HG02763 (cell line): ENCODE measurements around the gene SH3BGR.
"Not testable (repeated sequence)": the region's sequence is repeated elsewhere in the genome, so short reads cannot be mapped to it uniquely, and the experiment has no call there.

ENCODE experiments used
- ATAC-seq: cut with Tn5 transposase; IDR thresholded peaks from one replicate; pipeline ENCODE4 v1.9.1; 2021; ENCODE audit warnings: mild to moderate bottlenecking, moderate library complexity; ENCODE audit not compliant: unreplicated experiment

The SH3BGR gene

DNA sequence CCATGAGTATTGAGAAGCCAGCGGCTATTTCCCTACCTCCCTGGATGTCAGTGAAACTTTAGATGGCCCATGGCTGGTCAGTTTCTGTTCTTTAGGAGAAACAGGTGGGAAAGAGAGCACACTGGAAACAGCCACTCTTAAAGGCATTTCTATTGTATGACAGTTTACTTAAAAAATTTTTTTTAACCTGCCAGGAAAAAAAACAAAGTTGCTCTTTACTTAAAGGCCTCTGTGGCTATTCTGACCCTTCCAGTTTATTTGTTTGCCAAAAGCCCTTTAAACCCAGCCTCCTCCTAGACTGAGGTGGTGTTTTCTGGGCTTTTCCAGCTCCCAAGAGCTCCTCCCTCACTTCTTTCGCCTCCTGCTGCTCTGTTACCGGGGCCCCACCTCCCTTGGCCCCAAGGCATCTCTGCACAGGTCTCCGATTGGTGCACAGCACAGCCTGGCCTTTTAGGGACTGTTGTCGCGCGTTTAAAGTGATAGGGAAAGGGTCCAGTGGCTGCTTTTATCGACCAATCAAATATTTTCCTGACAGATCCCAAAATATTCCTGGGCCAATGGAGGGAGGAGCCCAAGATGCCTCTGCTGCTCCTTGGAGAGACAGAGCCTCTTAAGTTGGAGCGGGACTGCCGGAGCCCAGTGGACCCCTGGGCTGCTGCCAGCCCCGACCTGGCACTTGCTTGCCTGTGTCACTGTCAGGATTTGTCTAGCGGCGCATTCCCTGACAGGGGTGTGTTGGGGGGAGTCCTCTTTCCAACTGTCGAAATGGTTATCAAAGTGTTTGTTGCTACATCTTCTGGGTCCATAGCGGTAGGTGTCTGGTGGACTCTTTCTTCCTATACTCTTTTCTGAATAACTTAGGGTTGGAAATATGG, at the start of gene SH3BGR:
Gene SH3BGR, plus strand, starts transcription at position 639 of the 875 bp plus-strand sequence. Its CDS starts 127 bp downstream, at position 766.
- no peak for ATAC-seq

DNA sequence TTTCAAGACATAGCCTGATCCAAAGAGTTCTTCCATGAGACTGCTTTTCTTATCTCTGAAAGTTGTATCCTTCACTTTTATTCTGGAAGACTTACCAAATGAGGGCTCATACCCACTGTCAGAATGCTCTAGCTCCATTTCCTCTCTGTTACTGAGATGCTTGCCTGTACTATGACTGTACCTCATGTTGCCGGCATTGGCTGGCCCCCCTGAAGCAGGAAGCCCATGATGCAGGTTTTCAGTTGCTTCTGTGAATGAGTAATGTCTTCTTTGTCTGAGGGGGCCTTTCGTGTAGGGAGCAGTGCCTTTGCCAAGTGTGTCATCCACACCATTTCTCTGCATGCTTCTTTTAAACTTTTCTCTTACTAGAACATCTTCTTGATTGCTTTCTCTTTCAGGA, 45.7 kb upstream of the SH3BGR start:
- ATAC-seq = no peak

DNA sequence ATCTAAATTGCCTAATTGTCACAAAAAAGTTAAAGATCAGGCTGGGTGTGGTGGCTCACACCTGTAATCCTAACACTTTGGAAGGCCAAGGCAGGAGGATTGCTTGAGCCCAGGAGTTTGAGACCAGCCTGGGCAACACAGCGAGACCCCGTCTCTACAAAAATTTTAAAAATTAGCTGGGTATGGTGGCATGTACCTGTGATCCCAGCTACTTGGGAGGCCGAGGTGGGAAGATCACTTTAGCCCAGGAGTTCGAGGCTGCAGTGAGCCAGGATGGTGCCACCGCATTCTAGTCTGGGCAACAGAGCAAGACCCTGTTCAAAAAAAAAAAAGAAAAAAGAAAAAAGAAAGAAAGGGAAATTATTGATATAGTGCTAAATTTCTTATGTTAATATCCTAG, 32.6 kb upstream of the SH3BGR start:
- not testable (repeated sequence) for ATAC-seq

DNA sequence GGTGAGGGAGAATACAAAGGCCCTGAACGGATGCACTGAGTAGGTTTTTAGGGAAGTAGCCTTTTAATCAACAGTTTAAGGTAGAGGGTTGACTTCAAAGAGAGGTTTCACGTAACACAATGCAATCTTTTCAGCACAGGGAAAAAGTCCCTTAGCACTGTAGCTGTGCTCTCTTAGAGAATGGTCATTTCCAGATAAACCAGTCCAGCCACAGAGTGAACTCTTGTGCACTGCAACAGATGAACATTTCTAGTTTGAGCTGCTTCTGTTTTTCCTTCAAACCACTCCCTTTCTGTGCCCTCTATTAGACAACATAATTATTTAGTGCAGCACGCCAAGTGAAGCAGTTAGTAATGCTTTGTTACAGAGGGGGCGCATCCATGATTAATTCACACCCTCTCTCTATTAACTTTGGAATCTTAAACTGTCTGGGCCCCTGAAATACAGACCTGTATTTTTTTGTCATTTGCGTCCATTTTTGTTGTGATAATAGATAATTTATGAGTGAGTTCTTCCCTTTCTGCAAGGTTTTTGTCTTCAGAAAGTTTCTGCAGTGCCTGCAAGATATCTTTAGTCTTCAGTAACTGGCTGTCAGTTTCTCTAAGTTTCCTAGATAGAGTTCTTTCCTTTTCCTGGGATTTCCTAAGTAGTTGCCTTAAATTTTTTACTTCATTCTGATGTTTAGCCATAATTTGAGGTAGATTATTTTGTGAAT, 29.1 kb upstream of the SH3BGR start:
- ATAC-seq = no peak

DNA sequence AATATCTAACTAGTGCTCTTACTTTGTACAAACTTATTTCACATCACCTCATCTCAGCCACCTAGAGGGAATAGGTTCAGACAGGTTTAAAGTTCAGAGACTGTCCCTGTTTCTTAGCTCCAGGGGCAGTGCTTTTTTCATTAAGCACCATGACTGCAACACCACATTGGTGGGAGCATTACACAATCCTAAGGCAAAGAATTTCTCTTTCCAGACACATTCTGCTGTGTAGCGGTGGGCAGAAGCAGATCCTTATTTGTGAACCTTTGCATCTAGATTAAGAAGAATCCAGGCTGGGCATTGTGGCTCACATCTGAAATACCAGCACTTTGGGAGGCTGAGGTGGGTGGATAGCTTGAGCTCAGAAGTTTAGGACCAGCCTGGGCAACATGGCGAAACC, 22.3 kb upstream of the SH3BGR start:
- ATAC-seq = no peak

DNA sequence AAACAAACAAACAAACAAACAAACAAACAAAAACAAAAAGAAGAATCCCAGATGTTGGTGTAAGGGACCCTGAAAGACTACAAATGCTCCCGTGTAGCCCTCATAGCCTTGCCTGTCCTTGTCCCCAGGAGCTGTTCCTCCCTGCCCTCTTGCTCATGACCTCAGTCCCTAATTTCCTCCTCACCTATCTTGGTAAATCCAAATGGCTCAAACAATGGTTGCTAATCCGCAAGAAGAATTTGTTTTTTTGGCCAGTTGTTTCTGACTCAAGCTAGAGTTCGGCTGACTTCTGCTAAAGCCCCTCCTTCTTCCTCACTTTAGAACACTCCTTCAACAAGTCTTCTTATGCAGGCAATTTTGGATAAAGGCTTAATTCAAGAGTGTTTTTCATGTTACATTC, 21.8 kb upstream of the SH3BGR start:
- ATAC-seq = no peak

DNA sequence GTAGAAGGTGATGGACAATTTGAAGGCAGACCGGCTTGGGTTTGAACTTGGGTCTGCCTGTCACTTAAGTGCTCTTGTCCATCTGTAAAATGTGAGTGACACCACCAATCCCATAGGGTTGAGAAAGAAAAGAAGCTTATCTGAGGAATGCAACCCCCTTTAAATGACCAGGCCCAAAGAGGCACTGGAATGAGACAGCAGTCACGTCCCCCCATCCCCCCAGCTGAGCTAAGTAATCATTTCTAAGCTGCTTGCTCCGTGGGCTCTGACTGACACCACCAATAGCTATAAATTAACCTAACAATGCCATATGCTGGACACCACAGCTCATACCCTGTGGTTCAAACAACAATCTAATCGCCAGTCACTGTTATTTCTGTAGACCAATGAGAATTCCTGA, 21.3 kb upstream of the SH3BGR start:
- ATAC-seq = no peak

DNA sequence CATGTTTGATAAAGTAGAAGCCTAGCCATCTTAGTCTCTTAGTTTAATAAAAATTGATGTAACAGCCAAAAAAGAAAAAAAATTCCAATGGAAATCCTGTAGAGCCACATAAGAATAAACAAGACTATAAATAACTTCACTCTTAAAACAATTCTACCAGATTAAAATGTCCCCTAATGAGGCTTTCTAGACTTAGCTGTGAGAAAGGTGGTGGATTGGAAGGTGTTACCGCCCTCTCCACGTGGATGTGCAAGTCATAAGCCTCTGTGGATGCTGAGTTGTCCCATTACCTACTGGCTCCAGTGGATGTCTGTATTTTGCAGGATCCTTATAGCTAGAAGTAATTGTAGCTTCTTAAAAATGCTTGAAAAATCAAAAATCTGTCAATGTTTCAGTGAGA, 20.8 kb upstream of the SH3BGR start:
- no peak for ATAC-seq

DNA sequence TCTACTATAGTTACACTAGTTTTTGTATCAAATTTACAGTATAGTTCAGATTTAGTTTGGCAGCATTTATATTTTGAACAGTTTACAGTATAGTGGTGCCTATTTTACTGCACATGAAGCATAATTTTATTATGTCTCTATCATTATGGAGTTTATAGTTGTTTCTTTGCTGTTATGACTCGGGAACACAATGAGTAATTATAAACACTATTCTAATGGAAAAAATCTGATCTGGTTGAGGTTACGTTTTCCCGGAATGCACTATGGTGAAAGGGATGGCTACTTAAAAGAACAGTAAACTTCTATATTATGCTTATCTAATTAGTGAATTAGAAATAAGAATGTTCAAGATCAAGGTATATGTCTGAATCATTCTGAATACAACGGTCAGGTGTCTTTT, 16.8 kb upstream of the SH3BGR start:
- no peak for ATAC-seq

DNA sequence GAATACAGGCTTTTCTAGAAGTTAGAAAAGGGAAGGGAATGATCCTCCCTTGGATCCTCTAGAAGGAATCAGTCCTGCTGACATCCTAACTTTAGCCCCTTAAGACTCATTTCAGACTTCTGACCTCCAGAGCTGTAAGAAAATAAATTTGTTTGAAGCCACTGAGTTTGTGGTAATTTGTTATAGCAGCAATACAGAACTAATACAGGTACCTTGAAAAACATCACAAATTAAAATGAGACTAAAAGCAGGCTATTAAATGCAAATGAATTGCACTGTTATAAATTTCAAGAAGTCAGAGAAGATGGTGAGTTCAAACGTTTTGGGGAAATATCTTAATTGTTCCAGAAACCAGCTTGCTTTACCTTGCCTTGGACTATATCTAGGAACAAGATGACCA, 12.5 kb upstream of the SH3BGR start:
- ATAC-seq = no peak

DNA sequence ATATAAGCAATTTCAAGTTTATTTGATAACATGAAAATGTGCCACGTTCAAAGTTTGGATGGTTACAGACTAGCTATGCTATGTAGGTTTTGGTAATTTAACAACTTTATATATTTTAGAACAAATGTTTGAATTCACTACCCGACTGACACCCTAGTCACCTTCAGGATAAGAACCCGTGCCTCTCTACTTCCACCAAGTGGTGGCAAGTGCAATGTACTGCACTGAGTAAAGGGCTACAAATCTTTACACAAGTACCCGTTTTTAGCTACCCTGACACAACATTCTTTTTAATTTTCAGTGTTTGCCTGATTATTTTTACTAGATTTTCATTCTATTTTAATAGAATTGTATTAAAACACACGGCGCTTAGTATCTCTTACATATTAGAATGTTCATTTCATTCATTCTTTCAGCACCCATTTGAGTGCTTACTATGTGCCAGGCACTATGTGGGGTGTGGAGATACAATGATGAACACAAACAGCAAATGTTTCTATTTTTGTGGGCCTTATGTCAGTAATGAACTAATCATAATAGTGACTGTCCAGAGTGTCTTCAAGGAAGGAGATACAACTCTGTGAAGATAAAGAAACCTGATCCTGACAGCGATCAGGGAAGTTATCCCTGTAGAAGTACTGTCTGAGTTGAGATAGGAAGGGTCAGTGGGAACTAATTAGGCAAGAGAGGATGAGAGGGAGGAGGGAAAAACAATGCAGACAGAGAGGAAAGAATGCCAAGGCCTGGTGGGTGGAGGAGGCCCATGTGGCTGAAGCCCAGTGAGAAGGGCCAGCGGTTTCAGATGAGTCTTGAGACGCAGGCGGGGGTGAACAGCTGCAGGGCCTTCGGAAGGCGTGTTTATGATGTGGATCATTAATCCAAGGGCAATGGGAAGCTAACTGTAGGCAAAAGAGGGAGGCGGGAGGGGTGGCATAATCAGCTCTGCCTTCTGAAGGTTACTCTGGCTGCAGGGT, 10.0 kb upstream of the SH3BGR start:
- ATAC-seq = no peak

DNA sequence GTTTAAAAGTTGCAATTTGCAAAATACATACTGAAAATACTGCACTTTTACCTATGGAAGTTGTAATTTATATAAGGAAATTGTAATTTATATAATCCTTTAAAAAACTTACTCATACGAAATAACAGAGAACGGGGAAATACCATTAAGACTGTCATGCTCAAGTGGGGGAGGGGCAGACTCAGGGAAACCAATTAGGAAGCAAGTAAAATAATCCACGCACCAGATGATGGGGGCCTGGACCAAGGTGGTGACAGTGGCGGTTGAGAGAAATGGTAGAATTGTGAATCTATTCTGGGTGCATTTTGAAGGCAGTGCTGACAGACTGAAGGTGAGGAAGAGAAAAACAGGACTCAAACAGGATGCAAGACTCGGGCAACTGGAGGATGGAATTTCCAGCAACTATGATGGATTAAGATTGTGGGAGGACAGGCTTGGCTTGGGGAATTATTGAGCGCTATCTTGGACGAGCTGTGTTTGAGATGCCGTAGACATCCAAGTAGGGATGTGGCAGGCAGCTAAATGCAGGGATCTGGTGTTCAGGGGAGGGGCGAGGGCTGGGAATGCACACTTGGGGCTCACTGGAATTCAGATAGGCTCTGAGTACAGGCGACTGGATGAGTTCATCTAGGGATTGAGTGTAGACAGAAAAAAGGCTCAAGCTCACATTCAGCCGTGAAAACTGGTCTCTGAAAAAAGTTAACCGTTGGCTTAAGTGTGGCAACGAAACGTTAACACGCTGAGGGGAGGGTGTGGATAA, 7.2 kb upstream of the SH3BGR start:
- ATAC-seq = no peak

DNA sequence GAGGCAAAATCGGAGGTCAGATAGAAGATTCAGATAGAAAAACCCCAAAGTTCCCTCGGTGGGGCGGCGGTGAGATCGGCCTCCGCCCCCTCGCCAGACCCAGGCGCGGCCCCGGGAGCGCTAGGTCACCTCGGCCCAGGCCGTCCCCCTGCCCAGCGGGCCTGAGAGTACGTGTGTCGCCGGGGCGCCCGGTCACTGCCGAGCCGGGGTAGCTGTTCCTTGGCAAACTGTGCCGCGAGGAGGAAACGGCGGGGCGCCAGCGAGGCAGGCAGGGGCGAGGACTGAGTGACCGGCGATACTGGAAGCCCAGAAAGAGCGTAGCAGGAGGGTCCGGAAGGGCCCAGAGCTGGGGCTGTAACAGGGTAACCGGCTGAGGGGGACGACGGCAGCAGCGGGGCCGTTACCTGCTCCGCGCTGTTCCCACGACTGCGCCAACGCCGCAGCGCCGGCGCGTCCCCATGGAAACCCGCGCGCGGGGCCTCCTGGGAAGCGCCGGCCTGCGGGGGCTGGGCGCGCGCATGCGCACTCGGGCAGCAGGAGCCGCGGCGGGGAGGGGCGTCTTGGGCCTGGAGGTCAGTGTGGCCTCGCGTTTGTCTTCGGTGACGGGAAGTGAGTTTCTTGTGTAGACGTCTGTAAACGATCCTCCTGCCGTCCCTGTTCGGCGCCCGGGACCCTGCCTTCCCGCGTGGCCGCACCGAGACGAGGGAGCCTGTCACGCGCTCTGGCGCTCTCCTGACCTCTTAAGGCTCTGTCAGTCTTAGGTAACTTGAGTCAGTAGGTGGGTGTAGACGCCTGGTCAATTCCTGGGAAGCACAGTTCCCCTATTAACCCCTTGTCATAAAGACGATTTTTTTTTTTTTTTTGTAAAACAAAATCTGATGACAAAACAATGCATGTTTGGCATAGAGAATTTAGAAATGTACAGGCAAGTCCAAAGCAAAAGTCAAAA, 6.2 kb upstream of the SH3BGR start, which contains the start of gene LCA5L:
Gene LCA5L, minus strand, starts transcription at position 458 of the 949 bp plus-strand sequence. CDS start 17,285 bp downstream, outside the sequence.
- peak; percentile 92 for ATAC-seq

DNA sequence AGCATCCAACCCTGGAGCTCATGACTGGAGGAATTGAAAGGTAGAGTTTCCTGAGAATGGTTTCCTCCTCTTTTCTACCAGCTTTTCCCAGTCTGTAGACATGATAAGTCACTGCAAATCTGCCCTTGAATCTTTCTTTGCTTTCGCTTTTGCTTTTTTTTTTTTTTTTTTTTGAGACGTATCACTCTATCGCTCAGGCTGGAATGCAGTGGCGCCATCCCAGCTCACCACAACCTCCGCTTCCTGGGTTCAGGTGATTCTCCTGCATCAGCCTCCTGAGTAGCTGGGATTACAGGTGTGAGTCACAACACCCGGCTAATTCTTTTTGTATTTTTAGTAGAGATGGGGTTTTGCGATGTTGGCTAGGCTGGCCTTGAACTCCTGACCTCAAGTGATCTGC, 4.5 kb upstream of the SH3BGR start:
- ATAC-seq = no peak

DNA sequence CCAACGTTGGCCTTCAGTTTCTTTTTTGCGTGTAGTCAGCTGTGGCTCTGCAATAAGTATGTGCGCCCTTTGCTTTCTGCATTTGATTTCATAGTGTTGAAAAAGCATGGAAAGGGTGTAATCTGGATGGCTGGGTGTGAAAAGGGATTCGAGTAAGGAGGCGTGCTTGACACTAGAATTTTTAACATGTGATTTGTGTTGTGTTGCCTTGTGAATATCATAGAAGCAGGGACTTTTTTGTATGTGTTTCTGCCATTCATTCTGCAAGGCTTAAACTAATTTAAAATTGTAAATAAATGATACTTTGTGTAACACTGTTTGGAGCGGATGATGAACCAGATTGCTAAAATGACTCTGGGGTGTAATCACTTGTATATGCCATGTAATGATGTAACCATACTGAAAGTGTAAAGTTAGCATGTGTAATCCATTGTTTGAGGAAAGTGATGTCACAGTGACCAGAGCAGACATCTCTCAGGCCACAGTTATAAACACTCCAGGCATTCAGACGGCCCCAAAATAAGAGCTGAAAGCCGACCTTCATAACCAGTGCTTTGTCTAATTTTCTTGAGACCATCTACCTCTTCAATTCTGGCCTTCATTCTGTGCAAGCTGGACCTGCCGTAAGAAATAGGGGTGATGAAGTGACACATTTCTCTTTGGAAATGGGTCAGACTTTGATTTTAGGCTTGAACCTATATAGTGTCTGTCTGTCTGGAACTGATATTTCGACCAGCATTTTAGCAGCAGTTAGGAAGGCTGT, 618 bp downstream of the SH3BGR start:
- ATAC-seq = no peak

DNA sequence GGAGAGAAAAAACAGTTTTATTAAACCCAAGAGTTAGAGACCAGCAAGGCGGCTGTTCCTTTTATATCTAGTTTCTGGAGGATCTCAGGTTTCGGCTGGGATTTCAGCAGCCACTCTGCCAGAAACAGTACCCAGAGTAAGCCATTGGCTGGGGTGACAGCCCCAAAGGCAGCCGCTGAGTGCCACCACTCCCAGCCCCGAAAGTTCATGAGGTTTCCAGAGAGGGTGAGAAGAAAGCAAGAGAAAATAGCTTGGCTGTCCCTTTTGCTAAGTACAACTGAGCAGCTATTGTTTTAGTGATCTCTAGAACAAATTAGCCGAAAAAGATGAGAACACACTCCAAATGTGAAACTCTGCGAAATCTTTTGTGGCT, 1.2 kb downstream of the SH3BGR start:
- ATAC-seq = no peak

DNA sequence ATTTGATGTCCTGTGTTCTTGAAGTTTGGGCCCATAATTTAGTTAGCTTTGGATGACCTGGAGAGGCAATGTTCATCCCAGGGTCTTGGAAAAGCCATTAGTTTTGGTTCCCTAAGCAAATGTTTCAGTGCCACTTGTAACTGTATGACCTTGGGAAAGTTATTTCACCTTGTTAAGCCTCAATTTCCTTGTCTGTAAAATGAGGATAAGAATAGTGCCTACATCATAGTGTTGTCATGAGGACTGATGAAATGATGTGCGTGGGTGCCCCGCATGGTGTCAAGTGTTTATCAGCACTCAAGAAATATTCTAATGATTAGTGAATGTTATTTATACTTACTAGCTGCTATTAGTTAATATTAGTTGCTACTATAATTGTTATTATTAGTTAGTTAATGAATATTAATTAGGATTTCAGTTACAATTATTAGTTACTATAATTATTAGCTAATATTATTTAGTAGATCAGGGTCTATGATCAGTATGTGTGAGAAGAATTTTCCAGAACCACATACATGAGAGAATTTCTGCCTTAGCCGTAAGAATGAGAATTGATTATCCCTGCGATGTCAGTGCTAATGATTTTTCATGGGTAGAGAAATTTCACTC, 1.9 kb downstream of the SH3BGR start:
- ATAC-seq = no peak
